GM19023 (cell line): ENCODE measurements around the gene CDKL5.
"Not testable (repeated sequence)": the region's sequence is repeated elsewhere in the genome, so short reads cannot be mapped to it uniquely, and the experiment has no call there.

Experiments
- ATAC-seq: cut with Tn5 transposase; IDR thresholded peaks from one replicate; pipeline ENCODE4 v1.9.1; 2021; ENCODE audit warnings: mild to moderate bottlenecking, moderate library complexity; ENCODE audit not compliant: unreplicated experiment

The CDKL5 gene

DNA sequence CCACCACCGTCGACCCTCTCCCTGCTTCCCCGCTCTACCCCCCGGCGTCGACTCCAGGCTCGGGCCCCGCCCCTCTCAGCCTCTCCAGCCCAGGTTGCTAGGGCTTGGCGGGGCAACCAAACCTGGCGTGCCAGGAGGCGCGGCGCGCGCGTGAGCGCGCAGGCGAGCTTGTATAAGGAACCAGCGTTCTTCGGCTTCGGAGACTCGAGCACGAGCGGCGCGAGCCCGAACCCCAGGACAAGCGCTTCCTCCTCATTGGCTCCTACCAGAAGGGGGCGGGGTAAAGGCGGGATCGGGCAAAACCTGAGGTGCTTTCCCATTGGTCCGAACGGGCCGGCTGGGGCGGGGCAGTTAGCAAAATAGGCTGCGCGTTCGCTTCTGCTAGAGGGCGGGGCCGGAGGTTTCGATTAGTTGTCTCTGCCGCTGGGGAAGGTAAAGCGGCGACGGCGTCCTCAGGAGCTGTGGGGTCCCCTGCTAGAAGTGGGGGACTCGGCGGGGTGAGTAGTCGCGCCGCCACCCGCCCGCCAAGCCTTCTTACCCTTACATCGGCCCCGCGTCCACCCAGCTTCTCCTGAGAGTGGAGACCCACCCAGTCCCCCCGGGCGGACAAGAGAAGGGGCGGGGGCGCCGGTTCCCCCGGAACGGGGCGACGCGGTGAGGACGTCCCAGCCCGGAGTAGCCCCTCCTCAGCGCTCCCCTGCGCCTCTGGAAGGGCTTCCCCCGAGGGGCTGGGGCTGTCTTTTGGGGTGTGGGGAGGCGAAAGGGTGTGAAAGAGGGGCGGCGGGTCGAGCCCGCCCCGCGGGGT, at the start of gene CDKL5:
CDKL5 (plus strand) TSS at position 410 of the 805 bp plus-strand sequence. CDS start 81,489 bp downstream, outside the sequence.
- peak; percentile 95 for ATAC-seq

DNA sequence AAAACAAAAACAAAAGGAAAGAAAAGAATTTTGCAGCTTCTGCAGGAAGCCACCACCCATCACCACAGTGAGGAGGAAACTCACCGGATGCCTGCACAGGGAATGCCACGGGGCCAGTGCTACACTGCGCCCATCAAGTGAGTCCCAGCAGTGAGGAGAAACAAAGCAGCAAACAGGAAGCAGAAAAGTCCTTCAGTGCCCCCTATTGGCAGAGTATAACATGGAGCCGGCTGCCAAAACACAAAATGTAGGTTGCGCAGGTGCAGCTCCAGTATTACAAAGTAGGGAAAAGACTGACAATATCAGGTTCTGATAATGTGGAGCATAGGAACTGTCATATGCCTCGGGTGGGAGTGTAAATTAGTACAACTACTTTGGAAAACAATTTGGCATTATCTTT, 47.6 kb upstream of the CDKL5 start:
- no peak for ATAC-seq

DNA sequence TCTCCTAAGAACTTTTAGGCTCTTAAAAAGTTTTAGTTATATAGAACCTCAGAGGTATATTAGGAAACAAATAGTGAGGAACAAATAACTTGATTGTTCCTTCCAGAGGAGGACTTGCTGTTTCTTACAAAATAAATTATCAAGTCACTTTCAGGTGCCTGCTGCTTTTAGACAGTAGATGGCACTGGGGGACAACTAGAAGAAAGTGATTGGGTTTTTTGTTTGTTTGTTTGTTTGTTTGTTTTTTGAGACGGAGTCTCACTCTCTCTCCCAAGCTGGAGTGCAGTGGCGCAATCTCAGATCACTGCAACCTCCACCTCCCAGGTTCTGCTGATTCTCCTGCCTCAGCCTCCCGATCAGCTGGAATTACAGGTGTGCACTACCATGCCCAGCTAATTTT, 35.4 kb upstream of the CDKL5 start:
- no peak for ATAC-seq

DNA sequence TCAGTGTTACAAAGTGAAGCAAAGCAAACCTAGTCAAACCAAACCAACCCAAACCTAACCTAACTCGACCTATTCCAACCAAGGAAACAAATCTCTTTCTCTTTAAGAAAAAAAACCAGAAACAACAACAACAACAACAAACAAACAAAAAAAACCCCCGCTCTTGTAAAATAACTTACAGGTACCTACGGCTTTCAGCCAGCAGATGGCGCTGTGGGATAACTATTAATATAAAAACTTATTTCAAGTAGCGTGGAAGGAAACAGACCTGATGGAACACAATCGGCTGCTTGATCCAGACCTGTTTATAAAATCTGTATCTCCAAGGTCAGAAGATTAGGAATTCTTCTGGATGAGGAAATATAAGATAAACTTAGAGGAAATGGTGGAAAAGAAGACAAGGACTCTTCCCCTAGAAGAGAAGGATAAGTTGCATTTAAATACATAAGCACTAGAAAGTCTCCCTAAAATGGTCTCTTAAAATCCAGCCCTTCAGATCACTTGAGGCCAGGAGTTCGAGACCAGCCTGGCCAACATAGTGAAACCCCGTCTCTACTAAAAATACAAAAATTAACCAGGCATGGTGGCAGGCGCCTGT, 34.4 kb upstream of the CDKL5 start:
- no peak for ATAC-seq

DNA sequence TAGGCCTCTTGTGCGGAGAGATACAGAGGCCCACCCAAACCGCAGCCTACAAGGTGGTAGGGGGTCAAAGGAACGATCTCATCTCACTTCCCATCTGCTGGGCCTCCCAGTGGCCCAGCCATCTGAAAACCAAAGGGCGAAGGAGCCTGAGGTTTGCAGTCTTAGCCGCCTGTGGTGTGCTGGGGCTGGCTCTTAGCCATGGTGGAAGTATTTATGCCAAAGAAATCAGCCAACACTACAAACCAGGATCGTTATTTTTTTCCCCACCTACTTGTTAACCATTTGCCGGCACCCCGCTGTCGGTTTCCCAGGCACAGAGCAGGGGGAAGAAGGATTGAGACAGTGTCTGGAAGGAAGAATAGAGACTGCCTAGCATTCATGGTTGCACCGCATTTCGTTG, 30.9 kb upstream of the CDKL5 start:
- ATAC-seq: no peak

DNA sequence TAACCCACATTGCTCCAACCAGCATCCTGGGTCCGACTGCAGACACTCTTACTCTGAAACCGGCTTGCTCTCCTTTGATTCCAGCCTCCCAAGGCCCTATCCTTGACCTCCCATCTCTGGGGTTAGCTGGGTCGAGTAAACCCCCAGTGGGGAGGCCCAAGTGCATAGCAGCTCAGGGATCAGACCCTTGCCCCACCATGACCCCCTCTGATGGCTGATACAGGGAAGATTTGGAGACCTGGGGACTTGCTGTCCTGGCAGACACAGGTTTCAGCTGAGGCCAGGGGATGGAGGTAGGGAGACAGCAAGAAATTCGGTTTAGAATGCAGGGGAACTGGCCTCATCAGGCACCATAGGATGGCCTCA, 23.6 kb upstream of the CDKL5 start:
- ATAC-seq: no peak

DNA sequence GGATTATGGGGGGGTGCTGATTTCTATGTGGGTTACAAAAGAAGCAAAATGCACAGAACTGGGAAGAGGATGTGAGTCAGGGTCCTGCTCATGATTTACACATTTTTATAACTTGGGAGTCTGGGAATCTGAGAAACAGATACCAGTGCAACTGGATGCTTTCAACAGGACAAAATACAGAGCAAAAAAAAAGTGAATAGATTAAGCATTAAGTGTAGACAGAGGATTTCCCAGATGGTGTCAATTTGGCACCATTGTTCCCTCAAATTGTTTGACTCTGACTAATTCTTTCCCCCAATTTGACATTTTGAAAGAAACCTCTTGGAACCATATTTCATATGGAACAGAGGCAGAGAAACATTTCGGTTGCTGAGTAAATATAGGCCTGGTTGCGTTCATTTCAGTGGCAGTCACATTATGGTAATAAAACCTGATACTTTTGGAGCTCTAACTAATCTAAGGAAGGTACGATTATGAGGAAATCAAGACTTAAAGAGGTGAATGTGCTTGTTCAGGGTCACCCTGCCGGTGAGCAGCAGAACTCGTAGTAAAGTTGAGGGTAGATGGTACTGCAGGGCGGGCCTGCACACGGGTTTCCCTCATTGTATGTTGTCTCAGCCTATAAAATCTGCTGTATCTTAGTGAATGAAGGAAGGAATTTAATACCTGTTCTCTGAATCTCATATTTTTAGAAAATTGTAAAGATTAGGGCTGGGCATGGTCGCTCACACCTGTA, 18.7 kb upstream of the CDKL5 start:
- no peak for ATAC-seq

DNA sequence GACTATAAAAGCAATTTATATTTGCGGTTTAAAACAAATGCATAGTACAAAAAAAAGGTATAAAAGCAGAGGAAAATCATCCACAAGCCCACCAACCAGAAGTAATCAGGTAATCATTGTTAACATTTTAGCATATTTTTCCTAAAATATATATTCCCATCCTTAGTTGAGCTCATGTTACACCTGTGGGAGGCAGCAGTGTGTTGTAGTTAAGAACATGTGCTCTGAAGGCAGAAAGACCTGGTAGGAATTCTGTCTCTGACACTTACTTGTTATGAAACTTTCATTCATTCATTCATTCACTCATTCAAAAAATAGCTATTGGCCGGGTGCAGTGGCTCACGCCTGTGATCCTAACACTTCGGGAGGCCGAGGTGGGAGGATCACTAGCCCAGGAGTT, 15.4 kb upstream of the CDKL5 start:
- ATAC-seq: no peak

DNA sequence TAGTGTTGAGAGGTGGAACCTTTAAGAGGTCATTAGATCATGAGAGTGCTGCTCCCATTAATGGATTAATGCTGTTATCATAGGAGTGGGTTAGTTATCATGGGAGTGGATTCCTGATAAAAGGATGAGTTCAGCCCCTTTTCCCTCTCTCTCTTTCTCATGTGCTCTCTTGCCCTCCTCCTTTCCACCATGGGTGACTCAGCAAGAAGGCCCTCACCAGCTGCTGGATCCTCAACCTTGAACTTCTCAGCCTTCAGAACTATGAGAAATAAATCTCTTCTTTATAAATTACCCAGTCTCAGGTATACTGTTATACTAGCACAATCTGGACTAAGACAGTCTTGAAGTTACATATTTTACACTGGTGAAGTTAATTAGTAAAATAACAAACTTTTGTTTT, 10.0 kb upstream of the CDKL5 start:
- ATAC-seq: no peak

DNA sequence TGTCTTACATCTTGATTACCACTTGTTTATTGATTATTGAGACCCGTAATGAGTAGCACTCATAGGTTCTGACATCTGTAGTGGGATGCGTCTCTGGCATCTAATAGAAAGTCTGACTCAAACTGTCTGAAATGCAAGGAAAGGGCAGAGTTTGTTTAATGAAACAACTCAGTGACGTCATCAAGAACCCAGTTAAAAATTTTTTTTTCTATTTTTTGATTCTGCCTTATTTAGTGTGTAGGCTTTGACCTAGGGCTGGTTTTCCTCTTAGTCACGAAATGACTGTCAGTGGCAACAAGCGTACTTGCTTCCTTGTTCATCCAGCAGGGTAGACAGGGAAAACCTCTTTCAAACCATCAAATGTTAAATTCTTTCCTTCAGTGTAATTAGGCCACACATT, 3.1 kb upstream of the CDKL5 start:
- no peak for ATAC-seq

DNA sequence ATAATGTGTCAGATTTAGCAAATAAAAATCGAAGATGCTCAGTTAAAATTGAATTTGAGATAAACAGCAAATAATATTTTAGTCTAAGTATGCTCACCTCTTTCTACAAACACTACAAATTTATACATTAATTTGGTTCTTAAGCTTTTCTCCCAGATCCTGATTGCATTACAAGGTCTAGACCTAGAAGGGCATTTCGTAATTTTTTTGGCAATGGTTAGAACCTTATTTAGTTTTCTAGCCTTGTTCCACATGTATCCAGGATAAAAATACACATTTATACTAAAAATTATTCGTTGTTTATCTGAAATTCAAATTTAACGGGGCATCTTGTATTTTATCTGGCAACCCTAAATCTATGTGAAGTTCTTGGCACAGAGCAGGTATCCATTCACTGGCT, 2.5 kb upstream of the CDKL5 start:
- ATAC-seq: no peak

DNA sequence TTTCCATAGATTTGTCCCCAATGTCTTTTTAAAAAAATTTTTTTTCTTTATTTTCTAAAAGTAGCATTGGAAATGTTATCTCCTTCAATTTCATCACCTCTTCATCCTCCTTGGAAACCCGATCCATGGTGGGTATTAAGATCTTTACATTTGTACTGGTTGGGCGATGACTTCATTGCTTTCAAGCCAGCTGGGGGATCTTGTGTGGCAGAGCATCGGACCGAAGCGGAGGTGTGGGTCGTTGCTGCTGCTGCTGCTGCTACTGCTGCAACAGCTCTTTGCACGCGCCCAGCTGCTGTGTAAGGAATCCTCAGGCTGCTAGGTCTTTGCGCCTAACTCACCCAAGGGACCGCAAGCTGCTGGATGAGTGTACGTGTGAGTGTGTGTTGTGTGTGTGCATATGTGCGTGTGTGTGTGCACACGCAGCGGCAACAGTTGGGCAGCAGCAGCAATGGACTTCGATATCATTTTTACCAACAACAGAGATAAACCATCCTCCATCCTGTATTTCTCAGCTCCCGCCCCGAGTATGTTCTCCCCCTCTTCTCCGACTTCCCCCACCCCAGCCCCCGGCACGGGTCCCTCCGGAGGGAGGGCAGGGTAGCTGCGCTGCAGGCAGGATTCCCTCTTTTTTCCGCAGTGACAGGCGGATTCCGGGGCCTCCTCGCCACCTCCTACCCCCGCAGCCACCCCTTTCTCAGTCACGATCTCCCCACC, 768 bp upstream of the CDKL5 start:
- ATAC-seq: peak; percentile 3

DNA sequence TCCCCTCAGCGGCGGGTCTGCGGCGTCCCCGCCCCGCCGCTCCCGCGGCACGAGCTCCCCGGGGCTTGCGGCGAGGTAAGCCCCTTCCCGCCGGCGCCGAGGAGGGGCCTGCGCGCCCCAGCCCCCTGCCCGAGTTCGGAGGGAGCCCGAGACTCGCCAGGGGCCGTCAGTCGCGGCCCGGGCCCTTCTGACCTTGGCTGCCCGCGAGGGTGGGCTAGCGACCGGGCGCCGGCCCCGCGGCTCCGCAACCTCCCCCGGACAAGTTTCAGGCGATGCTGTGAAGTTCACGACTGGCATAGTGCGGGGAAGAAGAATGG, 554 bp downstream of the CDKL5 start:
- ATAC-seq: peak; percentile 1

DNA sequence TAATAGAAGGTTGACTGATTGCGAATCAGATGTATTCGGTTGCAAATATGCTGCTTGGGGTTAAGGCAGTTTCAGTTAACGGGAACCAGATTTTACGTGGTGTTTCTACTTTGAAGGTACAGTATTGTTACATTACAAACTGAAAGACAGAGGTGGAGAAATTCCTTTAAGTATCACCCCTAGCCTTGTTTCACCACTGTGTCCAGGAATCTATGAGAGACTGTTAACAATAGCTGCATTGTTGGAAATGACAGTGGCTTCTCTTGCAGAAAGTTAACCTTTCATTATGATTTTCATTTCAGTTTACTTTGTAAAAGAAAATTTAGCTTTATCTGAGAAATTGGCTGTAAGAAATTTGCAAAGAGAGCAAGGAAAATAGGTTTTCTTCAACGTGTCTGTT, 2.6 kb downstream of the CDKL5 start:
- no peak for ATAC-seq

DNA sequence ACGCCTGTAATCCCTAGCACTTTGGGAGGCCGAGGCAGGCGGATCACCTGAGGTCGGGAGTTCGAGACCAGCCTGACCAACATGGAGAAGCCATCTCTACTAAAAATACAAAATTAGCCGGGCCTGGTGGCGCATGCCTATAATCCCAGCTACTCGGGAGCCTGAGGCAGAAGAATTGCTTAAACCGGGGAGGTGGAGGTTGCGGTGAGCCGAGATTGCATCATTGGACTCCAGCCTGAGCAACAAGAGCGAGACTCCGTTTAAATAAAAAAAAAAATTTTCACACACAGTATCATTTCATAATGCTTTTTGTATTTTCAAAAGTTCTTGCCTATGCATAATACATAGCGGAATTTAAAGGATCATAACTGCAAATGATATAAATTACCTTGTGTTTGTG, 7.9 kb downstream of the CDKL5 start:
- ATAC-seq: not testable (repeated sequence)

DNA sequence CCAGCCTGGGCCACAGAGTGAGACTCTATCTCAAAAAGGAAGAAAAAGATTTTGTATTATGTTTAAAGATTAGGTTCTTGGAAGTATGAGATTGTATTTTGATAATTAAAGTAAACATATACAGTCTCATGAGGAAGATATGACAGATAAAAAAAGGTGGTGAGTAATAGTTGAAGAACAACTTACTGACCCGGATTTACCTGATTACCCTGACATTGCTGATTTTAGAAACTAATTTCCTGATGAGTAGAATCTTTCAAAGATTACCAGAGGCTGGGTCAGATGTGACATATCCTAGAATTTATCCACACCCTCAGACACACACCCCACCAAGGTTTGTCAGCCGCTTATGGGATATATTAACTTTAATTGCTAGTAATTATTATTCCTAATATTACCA, 9.5 kb downstream of the CDKL5 start:
- ATAC-seq: no peak

DNA sequence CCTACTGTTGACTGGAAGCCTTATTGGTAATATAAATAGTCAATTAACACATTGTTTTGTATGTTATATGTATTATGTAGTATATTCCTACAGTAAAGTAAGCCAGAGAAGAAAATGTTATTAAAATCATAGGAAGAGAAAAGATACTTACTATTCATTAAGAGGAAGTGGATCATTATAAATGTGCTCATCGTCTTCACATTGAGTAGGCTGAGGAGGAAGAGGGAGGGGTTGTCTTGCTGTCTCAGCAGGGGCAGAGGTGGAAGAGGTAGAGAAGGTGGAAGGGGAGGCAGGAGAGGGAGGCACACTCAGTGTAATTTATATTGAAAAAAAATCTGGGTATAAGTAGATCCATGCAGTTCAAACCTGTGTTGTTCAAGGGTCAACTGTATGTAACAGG, 10.6 kb downstream of the CDKL5 start:
- no peak for ATAC-seq

DNA sequence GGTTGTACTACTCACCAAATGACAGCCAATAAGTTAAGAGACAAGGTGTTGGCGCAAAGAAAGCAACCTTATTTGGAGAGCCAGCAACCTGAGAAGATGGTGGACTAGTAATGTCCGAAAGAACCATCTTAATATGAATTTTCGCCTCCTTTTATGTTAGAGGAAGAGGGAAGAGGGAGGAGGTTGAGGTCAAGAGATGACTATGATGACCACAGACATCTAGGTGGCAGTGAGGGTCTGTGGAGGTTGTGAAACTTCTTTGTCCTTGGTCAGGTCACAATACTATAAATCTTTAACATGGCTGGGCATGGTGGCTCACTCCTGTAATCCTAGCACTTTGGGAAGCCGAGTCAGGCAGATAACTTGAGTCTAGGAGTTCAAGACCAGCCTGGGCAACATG, 15.4 kb downstream of the CDKL5 start:
- no peak for ATAC-seq

DNA sequence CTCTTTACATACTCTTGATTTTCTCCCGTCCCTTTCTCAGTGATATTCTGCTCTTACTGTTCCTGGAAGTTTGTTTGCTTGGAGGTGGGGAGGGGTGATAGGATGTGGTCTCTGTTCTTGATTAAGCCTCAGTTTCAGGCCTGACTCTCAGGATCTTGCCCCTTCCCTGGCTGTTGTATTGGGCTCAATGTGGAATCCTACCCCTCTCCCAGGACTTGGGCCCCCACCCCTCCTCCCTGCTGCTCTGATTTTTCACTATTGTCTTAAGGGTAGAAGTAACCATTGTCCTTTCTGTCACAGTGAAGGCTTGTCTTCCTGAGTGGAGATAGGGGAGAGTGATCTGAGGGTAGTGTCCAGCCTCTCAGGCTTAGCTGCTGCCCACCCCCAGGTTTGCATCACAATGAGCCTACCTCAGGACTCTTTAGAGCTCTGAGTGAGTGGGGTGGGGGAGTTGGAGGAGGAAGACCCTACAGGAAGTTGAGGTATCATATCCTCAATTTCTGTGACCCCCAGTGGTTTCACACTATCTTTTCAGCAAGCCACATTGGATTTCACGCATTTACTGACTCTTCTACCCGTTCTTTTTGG, 16.5 kb downstream of the CDKL5 start:
- ATAC-seq: no peak

DNA sequence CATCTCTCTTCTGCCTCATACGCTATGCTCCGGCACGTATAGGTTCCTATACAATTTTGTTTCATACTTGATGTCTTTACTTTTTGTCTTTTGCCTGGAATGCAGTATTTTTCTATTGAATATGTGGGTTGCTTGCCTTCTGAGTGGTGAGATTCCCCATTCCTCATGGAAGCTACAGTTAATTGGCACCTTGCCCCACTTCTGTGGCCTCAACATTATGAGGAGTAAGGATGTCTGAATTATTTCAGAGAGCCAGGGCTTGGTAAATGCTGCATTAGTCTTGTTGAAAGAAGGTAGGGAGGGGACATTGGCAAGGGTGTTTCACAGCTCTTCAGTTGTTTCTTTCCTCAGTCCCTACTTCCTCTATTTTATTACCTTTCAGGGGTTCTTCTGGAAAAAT, 23.0 kb downstream of the CDKL5 start:
- no peak for ATAC-seq

DNA sequence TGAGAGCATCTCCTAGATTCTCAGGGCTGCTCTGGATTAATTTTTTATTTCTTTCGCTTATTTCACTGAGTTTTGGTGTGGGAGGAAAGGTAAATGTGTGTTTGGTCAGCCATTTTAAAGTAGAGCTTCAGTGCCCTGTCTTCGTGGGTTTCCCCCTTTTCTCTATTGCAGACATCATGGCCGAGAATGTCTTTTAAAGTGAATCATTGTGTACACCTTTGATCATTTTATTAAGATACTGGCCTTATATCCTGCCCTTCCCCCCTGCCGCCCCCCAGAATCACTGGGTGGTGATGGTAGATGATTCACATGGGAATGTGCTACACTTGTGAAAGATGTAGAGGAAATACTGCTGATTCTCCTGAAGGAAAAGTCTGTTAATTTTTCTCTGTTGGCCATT, 23.8 kb downstream of the CDKL5 start:
- ATAC-seq: no peak
